Islet of Langerhans (tissue), 1 donor: ENCODE results near the gene ASIC2.

Source experiments
- FAIRE-seq: peaks from one replicate; lab custom pipeline; 2011; peaks lifted over from hg19 to GRCh38; lab: Jason Lieb, UNC

The ASIC2 gene

GRCh38 chr17:33292981-33293867 lies at the start of gene ASIC2:
TSS of gene ASIC2 (minus strand) at chr17:33293295.
- FAIRE-seq = no peak

DNA sequence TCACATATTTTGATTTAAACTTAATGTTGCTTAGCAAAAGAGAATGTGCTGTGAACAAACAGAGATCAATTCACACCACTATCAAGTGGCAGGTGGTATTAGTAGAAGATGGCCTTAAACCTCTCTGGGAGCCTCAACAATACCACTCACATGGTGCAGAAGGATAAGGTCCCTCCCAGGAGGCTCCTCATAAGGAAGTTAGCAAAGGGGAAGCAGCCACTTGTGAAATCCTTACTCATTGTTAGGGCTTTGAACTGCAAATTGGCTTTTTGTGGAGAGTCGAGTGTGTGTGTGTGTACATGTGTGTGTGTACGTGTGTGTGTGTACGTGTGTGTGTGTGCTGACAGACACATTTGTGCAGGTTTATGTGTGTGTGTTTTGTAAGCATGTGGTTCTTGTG lies 48.9 kb upstream of the ASIC2 start:
- FAIRE-seq = no peak

DNA sequence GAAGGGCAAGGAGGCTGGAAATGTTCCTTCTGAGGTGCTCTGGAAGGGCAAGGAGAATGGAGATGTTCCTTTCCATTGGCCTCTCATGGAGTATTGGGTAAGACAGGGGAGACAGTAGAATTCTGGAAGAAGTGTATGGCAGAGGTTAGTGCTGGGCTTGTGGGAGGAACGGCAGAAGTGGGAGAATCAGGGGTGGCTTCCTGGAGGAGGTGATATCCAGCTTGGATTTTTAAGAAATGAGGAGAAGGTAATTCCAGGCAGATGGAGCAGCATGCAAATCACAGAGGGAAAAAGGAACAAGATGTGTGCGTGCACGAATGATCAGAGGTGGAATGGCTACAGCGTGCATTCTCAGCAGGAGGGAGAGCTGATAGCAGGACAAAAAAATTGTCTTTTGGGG lies 45.1 kb upstream of the ASIC2 start:
- FAIRE-seq = no peak

- FAIRE-seq = no peak
Measured at GRCh38 chr17:33335491-33336173, 42.5 kb upstream of the ASIC2 start.

DNA sequence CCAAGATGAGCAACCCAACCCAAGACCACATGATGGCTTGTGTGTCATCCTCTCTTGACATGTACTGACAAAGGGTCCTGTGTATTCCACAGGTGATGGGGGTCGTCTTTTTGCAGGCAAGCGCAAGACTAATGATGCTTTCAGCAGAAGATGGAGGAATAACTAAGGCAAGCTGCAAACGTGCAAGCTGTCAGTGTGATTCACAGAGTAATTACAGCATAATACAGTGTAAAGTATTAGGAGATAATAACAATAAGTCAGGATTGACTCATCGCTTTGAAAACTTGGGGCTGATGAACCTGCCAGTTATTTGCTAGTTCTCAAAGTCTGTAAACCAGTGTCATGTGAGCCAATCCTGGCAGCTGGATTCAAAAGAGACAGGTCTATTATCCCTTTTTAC lies 41.6 kb upstream of the ASIC2 start:
- no peak for FAIRE-seq

GRCh38 chr17:33330877-33331276 lies 37.8 kb upstream of the ASIC2 start:
- FAIRE-seq = no peak

- FAIRE-seq = no peak
Measured at GRCh38 chr17:33328129-33328528, 35.0 kb upstream of the ASIC2 start.

DNA sequence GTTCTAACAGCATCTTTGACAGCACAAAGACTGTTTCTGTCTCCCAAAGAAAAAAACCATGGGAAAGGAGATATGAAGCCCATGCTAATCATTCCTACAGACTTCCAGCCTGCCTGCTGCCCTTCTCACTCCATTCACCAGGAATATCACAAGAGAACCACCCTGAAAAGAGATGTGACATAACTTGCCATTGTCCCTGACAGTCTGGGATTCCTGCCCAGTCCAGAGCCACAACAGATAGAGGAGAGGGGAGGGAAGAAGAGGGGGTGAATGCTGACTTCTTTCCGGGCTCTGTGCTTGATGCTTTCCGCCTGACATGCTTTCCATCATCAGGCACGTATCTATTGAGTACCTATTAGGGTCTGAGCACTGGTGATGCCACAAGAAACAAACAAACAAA lies 31.6 kb upstream of the ASIC2 start:
- no peak for FAIRE-seq

DNA sequence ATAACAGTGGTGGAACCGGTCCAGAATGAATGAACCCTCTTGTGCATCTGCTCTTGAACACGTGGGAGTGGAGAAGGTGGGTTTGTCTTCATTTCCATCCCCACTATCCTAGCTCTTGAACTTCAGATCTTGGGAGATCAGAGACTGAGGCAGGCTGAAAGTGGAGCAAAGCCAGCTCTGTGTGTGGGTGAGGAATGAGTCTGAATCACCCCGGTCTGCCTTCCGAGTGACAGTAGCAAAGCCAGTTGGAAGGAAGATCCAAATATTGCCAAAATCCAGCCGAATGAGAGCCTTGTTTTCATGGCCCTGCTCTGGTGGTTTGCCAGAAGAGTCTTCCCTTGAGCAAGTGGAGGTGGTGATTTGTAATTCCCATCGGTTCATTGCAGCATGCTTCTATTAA lies 29.0 kb upstream of the ASIC2 start:
- FAIRE-seq = no peak

- FAIRE-seq = no peak
Measured at GRCh38 chr17:33318241-33318640, 25.1 kb upstream of the ASIC2 start.

- FAIRE-seq = no peak
Measured at GRCh38 chr17:33316746-33317145, 23.7 kb upstream of the ASIC2 start.

DNA sequence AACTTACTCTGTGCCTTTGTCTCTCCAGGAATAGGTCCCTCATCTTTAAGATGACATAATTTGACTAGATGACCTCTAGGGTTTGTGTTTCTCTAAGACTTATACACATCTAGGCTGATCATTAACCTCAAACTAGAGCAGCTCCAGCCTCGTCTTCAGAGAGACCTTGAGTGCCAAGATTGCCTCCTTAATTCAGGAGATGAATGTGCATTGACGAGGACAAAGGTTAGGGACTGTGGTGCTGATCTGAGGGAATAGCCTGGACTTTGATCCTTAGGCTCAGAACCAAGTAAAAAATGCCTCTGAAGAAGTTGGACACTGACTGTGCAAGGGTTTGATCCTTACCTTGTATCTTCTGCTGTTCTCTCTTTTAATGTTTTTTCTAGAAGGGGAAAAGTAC lies 17.2 kb upstream of the ASIC2 start:
- no peak for FAIRE-seq

GRCh38 chr17:33303254-33303653 lies 10.2 kb upstream of the ASIC2 start:
- no peak for FAIRE-seq

DNA sequence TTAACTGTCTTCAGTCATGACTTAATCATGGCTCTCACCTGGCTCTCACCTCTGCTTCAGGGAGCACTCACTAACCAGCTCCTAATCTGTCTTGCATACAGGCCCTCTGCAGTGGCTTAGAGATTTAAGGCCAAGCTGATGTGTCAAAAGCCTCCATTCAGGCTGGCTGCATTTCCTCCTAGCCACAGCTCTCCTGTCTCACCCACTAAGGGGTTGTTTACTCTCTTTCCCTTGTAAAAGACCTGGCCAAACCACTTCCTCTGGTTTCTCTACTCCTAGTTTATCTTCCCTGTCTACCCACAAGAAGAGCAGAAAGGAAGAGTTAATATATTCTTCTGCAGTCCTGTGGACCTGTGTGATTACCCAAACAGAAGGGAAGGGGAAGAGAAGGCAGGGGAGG lies 9.3 kb upstream of the ASIC2 start:
- no peak for FAIRE-seq

DNA sequence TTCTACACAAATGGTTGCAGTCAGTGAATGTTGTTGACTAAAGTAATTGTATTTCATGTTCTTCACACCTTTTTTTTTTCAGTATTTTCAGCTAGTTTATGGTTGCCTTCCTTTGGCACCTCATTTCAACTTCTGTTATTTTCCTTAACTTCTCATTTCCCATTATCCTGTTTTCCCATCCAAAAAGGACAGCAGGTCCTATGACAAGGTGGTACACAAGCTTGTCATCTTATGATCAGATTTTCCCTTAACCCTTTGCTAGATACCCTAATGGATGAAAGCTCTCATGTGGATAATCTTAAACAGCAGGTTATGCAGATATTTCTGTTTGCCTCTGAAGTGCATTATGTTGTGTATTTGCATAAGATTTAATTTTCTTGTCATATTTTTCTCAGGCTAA lies 7.1 kb upstream of the ASIC2 start:
- no peak for FAIRE-seq

GRCh38 chr17:33299115-33299514 lies 6.0 kb upstream of the ASIC2 start:
- FAIRE-seq = no peak

DNA sequence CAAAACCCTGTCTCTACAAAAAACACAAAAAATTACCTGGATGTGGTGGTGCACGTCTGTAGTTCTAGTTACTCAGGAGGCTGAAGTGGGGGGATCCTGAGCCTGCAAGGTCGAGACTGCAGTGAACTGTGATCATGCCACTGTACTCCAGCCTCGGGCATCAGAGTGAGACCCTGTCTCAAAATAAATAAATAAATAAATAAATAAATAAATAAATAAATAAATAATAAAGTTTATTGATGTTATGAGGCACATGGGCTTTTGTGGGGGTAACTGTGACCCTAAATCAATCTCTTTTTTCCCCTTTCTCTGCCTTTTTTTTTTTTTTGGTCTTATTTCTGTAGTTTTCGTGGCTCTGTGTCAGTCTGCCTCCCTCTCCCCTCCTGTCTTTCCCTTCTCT lies 4.5 kb upstream of the ASIC2 start:
- FAIRE-seq = no peak

GRCh38 chr17:33294994-33295393 lies 1.9 kb upstream of the ASIC2 start:
- FAIRE-seq = no peak

GRCh38 chr17:33292201-33292980 lies 704 bp downstream of the ASIC2 start:
- FAIRE-seq = no peak

DNA sequence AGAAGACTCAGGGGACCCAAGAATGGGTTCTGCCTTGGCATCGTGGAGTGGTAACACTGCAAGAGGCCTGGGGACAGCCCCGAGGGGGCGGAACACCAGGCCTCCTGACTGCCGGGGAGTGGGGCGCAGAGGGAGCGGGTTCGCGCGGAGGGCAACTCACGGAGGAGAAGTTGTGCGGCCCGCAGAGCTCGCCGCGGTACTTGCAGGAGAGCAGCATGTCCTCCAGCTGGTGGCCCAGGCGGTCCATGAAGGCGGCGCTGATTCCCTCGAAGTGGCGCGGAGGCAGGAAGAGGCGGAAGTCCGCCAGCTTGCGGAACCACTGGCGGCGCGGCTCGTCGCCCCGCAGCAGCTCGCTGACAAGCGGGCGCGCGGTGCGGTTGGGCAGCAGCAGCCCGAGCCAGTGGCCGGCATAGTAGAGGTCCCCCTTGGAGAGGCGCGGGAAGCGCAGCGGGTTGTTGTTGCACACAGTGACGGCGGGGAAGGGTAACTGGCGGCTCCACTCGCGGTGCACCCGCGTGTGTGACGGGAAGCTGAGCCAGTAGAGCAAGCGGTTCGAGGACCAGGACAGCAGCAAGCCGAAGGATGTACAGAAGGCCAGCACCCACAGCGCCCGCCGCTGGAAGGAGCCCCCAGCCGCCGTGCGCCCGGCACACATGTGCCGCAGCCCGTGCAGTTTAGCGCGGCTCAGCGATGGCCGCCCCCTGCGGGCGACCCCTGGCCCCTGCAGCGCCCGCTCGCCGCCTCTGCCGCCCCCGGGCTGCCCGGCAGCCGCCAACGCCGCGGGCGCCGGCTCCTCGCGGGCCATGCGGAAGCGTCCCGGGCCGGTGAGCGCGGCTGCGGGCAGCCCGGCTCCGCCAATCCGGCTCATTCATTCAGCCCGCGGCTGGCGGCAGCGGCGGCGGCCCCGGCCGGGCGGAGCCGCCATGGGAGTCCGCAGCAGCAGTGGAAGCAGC lies 1.6 kb downstream of the ASIC2 start:
- FAIRE-seq = no peak

GRCh38 chr17:33290253-33290652 lies 2.8 kb downstream of the ASIC2 start:
- FAIRE-seq = no peak

GRCh38 chr17:33288954-33289353 lies 4.1 kb downstream of the ASIC2 start:
- no peak for FAIRE-seq
